OCI-LY7 (cell line): ENCODE data around the gene STXBP1.

Experiments
- CTCF ChIP-seq: fragments of 200-600 bp; sonication (generic); conservative IDR thresholded peaks from 2 replicates; pipeline ENCODE4 v1.5.1; 2014; ENCODE audit warnings: mild to moderate bottlenecking, antibody characterized with exemption, low read length, moderate library complexity, mixed read lengths
- EZH2phosphoT487 ChIP-seq: fragments of 200-600 bp; sonication (generic); IDR thresholded peaks from 2 replicates; pipeline ENCODE4 v1.6.1; 2018; ENCODE audit warnings: low read depth, borderline replicate concordance, mild to moderate bottlenecking, mixed run types, antibody characterized with exemption, low read length, moderate library complexity, mixed read lengths

- TF ChIP-seq EZH2phosphoT487: no peak
- no peak for TF ChIP-seq CTCF
Measured at GRCh38 chr9:127679506-127679905, 67.4 kb downstream of the STXBP1 start.
